Measurements from ENCODE around the gene SLC6A19. TPM values are rescaled to one million over a fixed set of nuclear protein-coding genes. Genes with fewer than 3 reads are reported as not detected.

The SLC6A19 gene
- total RNA-seq, 4 donors from 2014 or later, result 9.9 to 934 (median 516) TPM

- Histone ChIP-seq H3K9me3 (no peaks in the 10 kb centered on the region), H3K4me3 (no peak overlapping the region), H3K36me3 (no peaks in the 10 kb centered on the region), H3K4me1 (peaks cover 0 to 25% (median 4%) of the 10 kb centered on the region in 4 donors), H3K27me3 (no peaks in the 10 kb centered on the region), H3K27ac (no peak overlapping the region)
- TF ChIP-seq CTCF (IDR thresholded peaks at IDR 0.05) (no peak), POLR2A (IDR thresholded peaks at IDR 0.05) (no peak)
- no peak for DNase-seq
Measured at GRCh38 chr5:1241509-1242080, 40.2 kb downstream of the SLC6A19 start.

- Histone ChIP-seq H3K27me3 (no peaks in the 10 kb centered on the region), H3K4me3 (no peak overlapping the region), H3K27ac (no peak overlapping the region), H3K9me3 (no peaks in the 10 kb centered on the region), H3K36me3 (no peaks in the 10 kb centered on the region), H3K4me1 (peaks cover 0 to 31% (median 4%) of the 10 kb centered on the region in 4 donors)
- TF ChIP-seq CTCF (IDR thresholded peaks at IDR 0.05), result no peak
- TF ChIP-seq POLR2A (IDR thresholded peaks at IDR 0.05), result no peak
- DNase-seq, result no peak
Measured at GRCh38 chr5:1242733-1243486, 41.5 kb downstream of the SLC6A19 start.

- H3K4me1 ChIP-seq, result peaks cover 0 to 29% (median 4%) of the 10 kb centered on the region in 4 donors
- H3K36me3 ChIP-seq, result no peaks in the 10 kb centered on the region
- H3K9me3 ChIP-seq, result no peaks in the 10 kb centered on the region
- H3K27me3 ChIP-seq, result no peaks in the 10 kb centered on the region
- no peak overlapping the region for H3K4me3 ChIP-seq
- DNase-seq, result no peak
- H3K27ac ChIP-seq, result no peak overlapping the region
- TF ChIP-seq POLR2A (IDR thresholded peaks at IDR 0.05) (no peak), CTCF (IDR thresholded peaks at IDR 0.05) (no peak)
Measured at GRCh38 chr5:1243487-1244130, 42.2 kb downstream of the SLC6A19 start.

GRCh38 chr5:1244255-1244654 is 42.9 kb downstream of the SLC6A19 start:
- Histone ChIP-seq H3K27me3 (no peaks in the 10 kb centered on the region), H3K9me3 (no peaks in the 10 kb centered on the region), H3K27ac (no peak overlapping the region), H3K4me3 (no peak overlapping the region), H3K4me1 (peaks cover 0 to 23% (median 2%) of the 10 kb centered on the region in 4 donors), H3K36me3 (no peaks in the 10 kb centered on the region)
- no peak for TF ChIP-seq POLR2A (IDR thresholded peaks at IDR 0.05)
- TF ChIP-seq CTCF (IDR thresholded peaks at IDR 0.05), result no peak
- DNase-seq, result no peak

GRCh38 chr5:1244976-1245375 is 43.6 kb downstream of the SLC6A19 start:
- Histone ChIP-seq H3K9me3 (no peaks in the 10 kb centered on the region), H3K27me3 (no peaks in the 10 kb centered on the region), H3K4me1 (peaks cover 0 to 20% (median 2%) of the 10 kb centered on the region in 4 donors), H3K36me3 (no peaks in the 10 kb centered on the region), H3K4me3 (no peak overlapping the region), H3K27ac (no peak overlapping the region)
- TF ChIP-seq POLR2A (IDR thresholded peaks at IDR 0.05) (no peak), CTCF (IDR thresholded peaks at IDR 0.05) (peak in 2 of 6 experiments; percentile 28 to 35)
- DNase-seq, result no peak

Measured in Peyer's patch (tissue), 4 donors.